ENCODE measurements around the gene ACTG2. TPM values are rescaled to one million over a fixed set of nuclear protein-coding genes. Genes with fewer than 3 reads are reported as not detected.

The ACTG2 gene
- total RNA-seq, 1 donor = not detected

DNA sequence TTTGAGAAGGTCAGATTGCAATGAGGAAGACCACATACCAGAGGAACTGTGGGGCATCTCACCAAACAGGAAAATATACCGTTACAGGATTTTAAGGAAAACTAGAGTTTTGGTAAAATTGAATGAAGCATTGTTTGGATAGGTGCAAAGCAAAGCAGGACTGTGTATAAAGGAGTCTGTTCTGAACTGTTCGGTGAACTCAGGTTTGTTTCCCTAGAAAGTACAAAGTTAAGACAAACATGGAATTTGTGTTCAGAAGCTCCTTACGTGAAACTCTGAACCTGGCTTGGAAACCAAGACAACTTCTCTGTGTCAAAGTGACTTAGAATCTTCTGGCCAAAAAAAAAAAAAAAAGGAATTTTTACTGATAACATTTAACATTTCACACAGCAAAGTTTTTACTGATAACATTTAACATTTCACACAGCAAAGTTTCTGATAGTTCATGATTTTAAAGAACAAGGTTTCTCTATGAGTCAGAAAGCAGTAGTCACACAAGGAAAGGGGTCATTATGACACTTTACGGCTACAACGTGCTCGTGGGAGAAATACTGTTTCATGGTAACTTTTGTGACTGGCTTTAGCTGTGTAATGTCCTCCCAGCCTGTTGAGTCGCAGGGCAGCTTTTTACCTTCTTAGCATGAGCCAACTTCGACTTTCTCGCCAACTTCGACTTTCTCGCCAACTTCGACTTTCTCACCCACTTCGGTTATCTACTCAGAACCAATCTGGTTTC, 70.7 kb downstream of the ACTG2 start:
- DNase-seq (ENCODE audit: low read depth in 2 of 3, low spot score in 2 of 3) = no peak

GRCh38 chr2:73964223-73964622, 71.4 kb downstream of the ACTG2 start:
- no peak for DNase-seq (ENCODE audit: low read depth in 2 of 3, low spot score in 2 of 3)

DNA sequence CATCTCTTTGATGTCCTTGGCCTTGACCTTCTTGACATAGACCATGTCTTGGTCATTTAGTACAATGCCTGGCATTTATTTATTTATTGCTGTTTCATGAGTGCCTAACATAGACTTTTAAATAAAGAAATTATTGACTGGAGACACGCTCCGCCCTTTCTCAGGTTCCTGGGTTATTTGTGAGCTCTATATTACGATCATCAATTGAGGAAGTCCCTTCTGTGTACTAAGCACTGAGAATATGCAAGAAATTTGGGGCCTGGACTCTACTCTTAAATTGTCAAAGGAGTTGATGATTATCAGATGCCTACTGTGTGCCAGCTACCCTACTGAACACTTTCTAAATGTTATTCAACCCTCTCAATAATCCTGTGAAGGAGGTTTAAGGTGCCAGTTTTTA, 72.2 kb downstream of the ACTG2 start:
- no peak for DNase-seq (ENCODE audit: low read depth in 2 of 3, low spot score in 2 of 3)

DNA sequence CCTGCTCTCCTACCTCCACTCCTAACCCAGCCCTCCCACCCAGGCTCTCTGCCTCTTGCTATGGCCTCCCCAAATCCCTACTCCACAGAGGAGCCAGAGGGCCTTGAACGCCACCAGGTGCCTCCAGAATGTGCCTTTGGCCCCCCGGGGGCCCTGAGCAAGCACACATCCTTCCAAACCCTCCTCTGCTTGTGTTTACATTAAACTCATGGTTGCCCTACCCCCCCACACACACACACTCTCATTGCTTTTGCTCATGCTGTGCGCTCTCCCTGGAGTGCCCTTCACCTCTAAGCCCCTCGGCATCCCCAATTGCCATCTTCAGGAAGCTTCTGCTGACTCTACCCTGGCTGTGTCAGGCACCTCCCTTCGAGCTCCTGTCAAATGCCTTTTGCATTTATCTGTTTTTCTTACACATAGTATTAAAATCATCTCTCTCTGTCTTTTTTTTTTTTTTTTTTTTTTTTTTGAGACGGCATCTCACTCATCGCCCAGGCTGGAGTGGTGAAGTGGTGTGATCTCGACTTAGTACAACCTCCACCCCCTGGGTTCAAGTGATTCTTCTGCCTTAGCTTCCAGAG, 75.6 kb downstream of the ACTG2 start:
- no peak for DNase-seq (ENCODE audit: low read depth in 2 of 3, low spot score in 2 of 3)

DNA sequence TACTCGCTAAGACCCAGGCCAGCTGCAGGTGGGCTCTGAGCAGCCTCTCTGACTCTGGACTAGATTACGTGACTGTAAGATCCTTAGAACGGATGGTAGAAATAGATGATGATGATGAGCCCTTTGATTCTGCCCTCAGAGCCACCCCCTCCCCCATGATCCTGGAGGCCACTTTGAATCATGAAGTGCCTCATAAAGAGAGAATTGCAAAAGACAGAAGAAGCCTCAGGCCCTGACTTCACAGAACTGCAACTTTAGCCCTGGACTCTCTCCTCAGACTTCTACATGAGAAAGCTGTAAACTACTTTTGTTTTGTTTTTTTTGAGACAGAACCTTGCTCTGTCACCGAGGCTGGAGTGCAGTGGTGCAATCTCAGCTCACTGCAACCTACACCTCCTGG, 76.5 kb downstream of the ACTG2 start:
- DNase-seq (ENCODE audit: low read depth in 2 of 3, low spot score in 2 of 3) = no peak

Small RNA genes lying within 50 kb of the gene (small RNA-seq; reads per million reads assigned to genes)
- gene RNA5SP97 = not detected

Other genes starting within 250 kb of the ACTG2 start
- gene TPRKB, start 155.7 kb upstream of the ACTG2 start, total RNA-seq = 16.7 TPM
- 18.6 TPM for gene DUSP11, start 112.9 kb upstream of the ACTG2 start, total RNA-seq
- not detected for gene C2orf78, start 108.8 kb upstream of the ACTG2 start, total RNA-seq
- 24.5 TPM for gene STAMBP, start 64.0 kb upstream of the ACTG2 start, total RNA-seq
- gene DGUOK, start 33.9 kb downstream of the ACTG2 start, total RNA-seq = 38.5 TPM
- gene TET3, start 91.9 kb downstream of the ACTG2 start, total RNA-seq = 11.0 TPM